HepG2 (cell line): Measurements from ENCODE around the gene STK25. TPM values are rescaled to one million over a fixed set of nuclear protein-coding genes. Genes with fewer than 3 reads are reported as not detected.

ENCODE experiments used
- ATAC-seq: fragments of 200-7000 bp; cut with Tn5 transposase; 3 replicates; pipeline ENCODE4 v1.9.1; 2020; ENCODE audit warnings: mild to moderate bottlenecking, moderate library complexity
- BruUV-seq: library from RNA; stranded (reverse); fragments of 400-500 nt; replicated peaks from 2 replicates; lab custom pipeline; 2021; lab: Mats Ljungman, UMichigan
- CTCF ChIA-PET: fragments of 300-600 bp; formaldehyde crosslinking; extraction: SDS; loops from one replicate; lab custom pipeline; 2021; ENCODE audit warnings: low total read pairs, inconsistent platforms, low intra/inter-chr PET ratio; lab: Yijun Ruan, JAX
- POLR2A ChIA-PET: fragments of 350-600 bp; sonication (Branson Sonifier 250); formaldehyde crosslinking; loops from one replicate; lab custom pipeline; 2020; ENCODE audit warnings: antibody characterized with exemption, inconsistent platforms; lab: Yijun Ruan, JAX
- DNase-seq: peaks from one replicate; pipeline ENCODE4 v3.0.0-alpha.2; 2015; ENCODE audit warnings: low spot score
- FAIRE-seq: peaks from 3 replicates; lab custom pipeline; 2011; peaks lifted over from hg19 to GRCh38; lab: Jason Lieb, UNC
- H2AFZ ChIP-seq: one replicate; pipeline ENCODE4 v1.6.1; 2011; ENCODE audit warnings: low read length, inconsistent platforms
- H3K27ac ChIP-seq: fragments of 300-600 bp; 3 replicates; pipeline ENCODE4 v1.8.0; 2011; ENCODE audit warnings: mixed run types, mild to moderate bottlenecking, mixed read lengths, low read length, inconsistent platforms; ENCODE audit not compliant: insufficient read depth; ENCODE audit errors: extremely low read length
- H3K27me3 ChIP-seq, 2 experiments: fragments of 200-600 bp in 1 of 2; 2 replicates in 1 of 2; 3 replicates in 1 of 2; pipeline versions ENCODE4 v1.6.0 to v1.8.0; 2011; ENCODE audit warnings: low read length in 2 of 2, mild to moderate bottlenecking in 2 of 2, moderate library complexity in 2 of 2, inconsistent platforms in 1 of 2; ENCODE audit not compliant: insufficient read depth in 2 of 2, control insufficient read depth in 1 of 2
- H3K36me3 ChIP-seq, 2 experiments: fragments of 200-600 bp in 1 of 2; replicated peaks in 1 of 2; 2 replicates in 1 of 2; 3 replicates in 1 of 2; pipeline versions ENCODE4 v1.5.1 to v1.8.0; 2011; ENCODE audit warnings: low read length in 2 of 2, inconsistent platforms in 1 of 2; ENCODE audit not compliant: insufficient read depth in 2 of 2, control insufficient read depth in 1 of 2
- H3K4me1 ChIP-seq: 2 replicates; pipeline ENCODE4 v1.5.1; 2012; ENCODE audit warnings: low read length, inconsistent platforms; ENCODE audit not compliant: insufficient read depth
- H3K4me2 ChIP-seq: 2 replicates; pipeline ENCODE4 v1.6.0; 2011; ENCODE audit warnings: low read depth, low read length, inconsistent platforms
- H3K4me3 ChIP-seq, 3 experiments: fragments of 200-600 bp in 1 of 3; sonication (generic), shearing (Covaris generic) in 1 of 3; replicated peaks in 1 of 3; 2 replicates each; pipeline ENCODE4 v1.5.1; 2011 to 2016; ENCODE audit warnings: low read length in 3 of 3, inconsistent platforms in 2 of 3, low read depth in 2 of 3, mild to moderate bottlenecking in 2 of 3, control low read depth in 1 of 3, mixed read lengths in 1 of 3; ENCODE audit not compliant: insufficient read depth in 1 of 3
- H3K79me2 ChIP-seq: one replicate; pipeline ENCODE4 v1.6.1; 2011; ENCODE audit warnings: low read length, inconsistent platforms; ENCODE audit not compliant: insufficient read depth
- H3K9ac ChIP-seq: 2 replicates; pipeline ENCODE4 v1.6.0; 2011; ENCODE audit warnings: mild to moderate bottlenecking, low read depth, low read length, inconsistent platforms; ENCODE audit not compliant: insufficient read depth
- H3K9me3 ChIP-seq: 2 replicates; pipeline ENCODE4 v1.5.1; 2012; ENCODE audit warnings: mild to moderate bottlenecking, low read length
- H4K20me1 ChIP-seq: 2 replicates; pipeline ENCODE4 v1.6.0; 2011; ENCODE audit warnings: inconsistent platforms, mild to moderate bottlenecking, low read length, moderate library complexity; ENCODE audit not compliant: insufficient read depth
- CSRNP2 ChIP-seq: sonication (generic); formaldehyde crosslinking; conservative IDR thresholded peaks from 2 replicates; pipeline ENCODE4 v1.8.0; 2022; ENCODE audit warnings: low read depth, missing genetic modification reagents
- HBP1 ChIP-seq: IDR thresholded peaks from 2 replicates; pipeline ENCODE4 v1.6.1; 2016; ENCODE audit warnings: low read depth, control low read depth
- KAT7 ChIP-seq: IDR thresholded peaks from 2 replicates; pipeline ENCODE4 v1.6.1; 2018; ENCODE audit warnings: borderline replicate concordance, missing compliant biosample characterization
- KDM5B ChIP-seq: sonication (generic); formaldehyde crosslinking; IDR thresholded peaks from 2 replicates; pipeline ENCODE4 v1.4.0; 2020; ENCODE audit warnings: missing genetic modification reagents, mild to moderate bottlenecking, borderline replicate concordance
- MED13 ChIP-seq: sonication (generic); formaldehyde crosslinking; IDR thresholded peaks from 2 replicates; pipeline ENCODE4 v1.5.0; 2020; ENCODE audit warnings: missing genetic modification reagents
- MEIS2 ChIP-seq: sonication (generic); formaldehyde crosslinking; IDR thresholded peaks from 2 replicates; pipeline ENCODE4 v1.9.0; 2021; ENCODE audit warnings: mild to moderate bottlenecking, missing genetic modification reagents
- NPAS2 ChIP-seq: sonication (generic); formaldehyde crosslinking; IDR thresholded peaks from 2 replicates; pipeline ENCODE4 v1.8.0; 2022; ENCODE audit warnings: mild to moderate bottlenecking, missing genetic modification reagents, borderline replicate concordance
- PAF1 ChIP-seq: IDR thresholded peaks from 2 replicates; pipeline ENCODE4 v1.6.1; 2016; ENCODE audit warnings: missing genetic modification reagents, missing compliant biosample characterization
- REPIN1 ChIP-seq: sonication (generic); formaldehyde crosslinking; IDR thresholded peaks from 2 replicates; pipeline ENCODE4 v1.8.0; 2022; ENCODE audit warnings: missing genetic modification reagents, low read depth, mild to moderate bottlenecking, borderline replicate concordance
- SP2 ChIP-seq: sonication (generic); formaldehyde crosslinking; IDR thresholded peaks from 2 replicates; pipeline ENCODE4 v1.5.1; 2020; ENCODE audit warnings: mild to moderate bottlenecking, missing genetic modification reagents
- ZEB1 ChIP-seq: IDR thresholded peaks from 2 replicates; pipeline ENCODE4 v1.6.1; 2012; ENCODE audit warnings: mild to moderate bottlenecking, low read depth, inconsistent platforms; ENCODE audit not compliant: insufficient replicate concordance
- ZFP90 ChIP-seq: sonication (generic); formaldehyde crosslinking; IDR thresholded peaks from 2 replicates; pipeline ENCODE4 v1.8.0; 2022; ENCODE audit warnings: missing genetic modification reagents, mild to moderate bottlenecking, inconsistent platforms, borderline replicate concordance
- ZNF639 ChIP-seq: conservative IDR thresholded peaks from 2 replicates; pipeline ENCODE4 v1.6.1; 2018; ENCODE audit warnings: missing genetic modification reagents
- ZNF777 ChIP-seq: sonication (generic); formaldehyde crosslinking; IDR thresholded peaks from 2 replicates; pipeline ENCODE4 v1.4.0; 2020; ENCODE audit warnings: missing genetic modification reagents
- ZNF792 ChIP-seq: IDR thresholded peaks from 2 replicates; pipeline ENCODE4 v1.6.1; 2016
- ZSCAN31 ChIP-seq: sonication (generic); formaldehyde crosslinking; IDR thresholded peaks from 2 replicates; pipeline ENCODE4 v1.5.0; 2020; ENCODE audit warnings: low read depth, mild to moderate bottlenecking, missing genetic modification reagents
- WGBS: methylation state at CpG from one replicate; pipeline ENCODE4 v1.1.6; 2017; ENCODE audit warnings: low lambda C conversion rate; 5-methylcytosine and 5-hydroxymethylcytosine counted together
- in situ Hi-C: cut with HindIII; loops from 2 replicates; pipeline ENCODE4 v1.10.0; 2017; ENCODE audit warnings: low pct_unique_long_range_greater_than_20kb; ENCODE audit not compliant: extremely low pct_ligation_motif_present
- intact Hi-C: fragments of 100-400 bp; cut with micrococcal nuclease; formaldehyde crosslinking; loops from one replicate; pipeline ENCODE4 v1.10.0; 2022; ENCODE audit not compliant: unreplicated experiment
- polyA plus RNA-seq, 8 experiments: library from polyadenylated mRNA; depleted of rRNA in 3 of 8; stranded (reverse) in 7 of 8; unstranded in 1 of 8; fragments of >200 nt; fragmentation: Illumina TruSeq in 4 of 8; extraction: Trizol in 4 of 8; gene quantifications; 2 replicates each; pipeline versions ENCODE4 v1.2.1 to v1.2.3, GENCODE V29; 2011 to 2016; ENCODE audit warnings: low read depth in 4 of 8, missing spikeins in 1 of 8, mixed read lengths in 1 of 8; ENCODE audit not compliant: insufficient read depth in 1 of 8
- total RNA-seq, 5 experiments: library from RNA; depleted of rRNA; stranded (reverse); fragments of >200 nt; fragmentation: Illumina TruSeq; extraction: Trizol; gene quantifications; 2 replicates each; pipeline ENCODE4 v1.2.3, GENCODE V29; 2016; ENCODE audit warnings: low read depth in 1 of 5
- TF ChIP-seq, protein P1 (sequence below): sonication (generic); formaldehyde crosslinking; IDR thresholded peaks from 2 replicates; pipeline ENCODE4 v1.4.0; 2020; ENCODE audit warnings: low read depth, mild to moderate bottlenecking, missing genetic modification reagents

STK25 gene
- total and polyA plus RNA-seq, 2 of the 13 experiments (the other 11 are each of a cell fraction or from before 2014, with no cell fraction given): 177 to 481 TPM

GRCh38 chr2:241546771-241547498 lies 38.6 kb upstream of the STK25 start:
- ATAC-seq (peak; percentile 17), FAIRE-seq (peak; percentile 72), DNase-seq (peak; percentile 90)
- in situ Hi-C loops (no loop called here), intact Hi-C loops (loop anchor here (1.0 to 5.0 kb wide), 2 partner anchors 39 to 100 kb away; partner anchors contain the start of gene STK25)
- H3K4me1 ChIP-seq: peaks cover 63% of the 10 kb centered on the region
- ChIA-PET CTCF (interaction anchor here (0.6 kb wide), 1 partner anchor 68 kb away, joined by 3 read pairs; no protein-coding TSS in a partner anchor), POLR2A (interaction anchor here (1.8 kb wide), 1 partner anchor 12 kb away, joined by 6 read pairs; the partner anchor contains the start of gene BOK)
- no peaks in the 10 kb centered on the region for H3K79me2 ChIP-seq
- H3K9me3 ChIP-seq: no peaks in the 10 kb centered on the region
- peak overlapping the region; percentile 83 for H3K4me2 ChIP-seq
- TSS peak; percentile 65 for BruUV-seq
- peak overlapping the region; percentile 1 to 58 (median 9); a peak in 3 of 6 replicates for H3K4me3 ChIP-seq
- WGBS: 13% methylated on average over 25 of the region's 25 CpGs
- H3K9ac ChIP-seq: peak overlapping the region; percentile 10; the same call in 1 of the 2 replicates
- no peaks in the 10 kb centered on the region for H3K27me3 ChIP-seq
- H3K36me3 ChIP-seq: no peaks in the 10 kb centered on the region
- no peaks in the 10 kb centered on the region for H4K20me1 ChIP-seq
- H3K27ac ChIP-seq: peak overlapping the region; percentile 58
- no peak overlapping the region for H2AFZ ChIP-seq
- TF ChIP-seq ZSCAN31 (CRISPR knock-in tag): no peak
- peak; percentile 55; the same call in 1 of the 2 replicates for TF ChIP-seq KDM5B
- no peak for TF ChIP-seq ZNF792 (CRISPR knock-in tag)
- TF ChIP-seq SP2 (CRISPR knock-in tag): 0 out of 2 replicates have a peak, but pooled peaks have one; percentile 26
- no peak for TF ChIP-seq MED13
- no peak for TF ChIP-seq KAT7 (CRISPR knock-in tag)
- no peak for TF ChIP-seq PAF1
- no peak for TF ChIP-seq NPAS2 (CRISPR knock-in tag)
- TF ChIP-seq HBP1 (CRISPR knock-in tag): no peak
- TF ChIP-seq MEIS2 (CRISPR knock-in tag): peak; percentile 39; the same call in 1 of the 2 replicates
- TF ChIP-seq ZNF777: 0 out of 2 replicates have a peak, but pooled peaks have one; percentile 30
- TF ChIP-seq REPIN1 (CRISPR knock-in tag): no peak; the same call in 1 of the 2 replicates
- no peak; the same call in 1 of the 2 replicates for TF ChIP-seq ZFP90 (CRISPR knock-in tag)
- TF ChIP-seq, protein P1, sequence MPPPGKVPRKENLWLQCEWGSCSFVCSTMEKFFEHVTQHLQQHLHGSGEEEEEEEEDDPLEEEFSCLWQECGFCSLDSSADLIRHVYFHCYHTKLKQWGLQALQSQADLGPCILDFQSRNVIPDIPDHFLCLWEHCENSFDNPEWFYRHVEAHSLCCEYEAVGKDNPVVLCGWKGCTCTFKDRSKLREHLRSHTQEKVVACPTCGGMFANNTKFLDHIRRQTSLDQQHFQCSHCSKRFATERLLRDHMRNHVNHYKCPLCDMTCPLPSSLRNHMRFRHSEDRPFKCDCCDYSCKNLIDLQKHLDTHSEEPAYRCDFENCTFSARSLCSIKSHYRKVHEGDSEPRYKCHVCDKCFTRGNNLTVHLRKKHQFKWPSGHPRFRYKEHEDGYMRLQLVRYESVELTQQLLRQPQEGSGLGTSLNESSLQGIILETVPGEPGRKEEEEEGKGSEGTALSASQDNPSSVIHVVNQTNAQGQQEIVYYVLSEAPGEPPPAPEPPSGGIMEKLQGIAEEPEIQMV (CRISPR knock-in tag): 0 out of 2 replicates have a peak, but pooled peaks have one; percentile 18
- 0 out of 2 replicates have a peak, but pooled peaks have one; percentile 22 for TF ChIP-seq ZNF639 (CRISPR knock-in tag)
- peak; percentile 53 for TF ChIP-seq ZEB1
- TF ChIP-seq CSRNP2 (CRISPR knock-in tag): no peak
